ENCODE data around the gene EML1. TPM values are rescaled to one million over a fixed set of nuclear protein-coding genes. Genes with fewer than 3 reads are reported as not detected.
A peak's percentile ranks its signal among the peaks of the same experiment; 100 is the strongest.

EML1 gene
- total RNA-seq, 1 experiment from 2014 or later, result 12.0 TPM

DNA sequence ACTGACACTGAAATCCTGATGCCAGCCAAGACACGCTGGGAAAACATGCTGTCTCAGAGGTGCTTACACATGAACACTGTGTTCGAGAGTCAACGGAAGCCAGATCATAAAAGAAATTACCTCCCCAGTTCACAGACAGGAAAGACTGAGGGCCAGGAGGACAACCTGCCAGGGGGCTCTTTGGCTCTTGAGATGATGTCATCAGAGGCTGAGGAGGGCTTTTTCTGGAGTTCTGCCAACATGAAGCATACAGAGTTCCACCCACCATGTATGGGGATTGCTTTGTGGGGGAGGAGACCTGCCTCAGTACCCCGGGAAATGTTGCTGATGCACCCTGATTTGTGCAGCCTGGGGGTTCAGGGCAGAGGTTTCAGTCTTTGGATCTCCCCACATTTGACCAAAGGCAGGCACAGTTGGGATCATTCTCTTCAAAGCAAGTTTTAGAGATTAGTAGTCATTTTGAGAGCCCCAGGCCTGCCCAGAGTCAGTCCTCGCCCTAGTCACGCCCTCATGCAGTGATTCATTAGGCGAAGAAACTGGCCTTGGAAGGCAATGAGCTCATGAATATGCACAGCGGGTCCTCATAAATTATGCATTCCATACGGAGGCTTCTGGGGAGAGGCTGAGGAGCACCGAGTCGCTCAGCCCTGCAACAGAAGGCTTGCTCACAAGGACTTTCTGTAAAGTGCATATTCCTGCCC, 34.9 kb upstream of the EML1 start:
- no peaks in the 10 kb centered on the region for H3K9me2 ChIP-seq (replicated peaks; ENCODE audit: low read length)
- no peaks in the 10 kb centered on the region for H3K27me3 ChIP-seq (ENCODE audit: low read length)
- ChIA-PET POLR2A (ENCODE audit: unreplicated experiment) (interaction anchor here (0.5 to 1.0 kb wide), 3 partner anchors 14 to 142 kb away, joined by 3 to 6 read pairs (median 3); no protein-coding TSS in a partner anchor), CTCF (interaction anchor here (0.9 to 1.6 kb wide), 3 partner anchors 11 to 35 kb away, joined by 3 to 7 read pairs (median 4); partner anchors contain the start of gene EML1)
- intact Hi-C loops (cut with micrococcal nuclease), result no loop called here
- no peak overlapping the region; the same call in 1 of the 2 replicates for H2AFZ ChIP-seq (ENCODE audit: low read length)
- peak; percentile 94 for DNase-seq
- no peaks in the 10 kb centered on the region for H3K9me3 ChIP-seq (ENCODE audit: low read length)
- H3K27ac ChIP-seq (ENCODE audit: low read length), result peak overlapping the region; percentile 95
- TSS peak; percentile 46 for BruUV-seq (replicated peaks)
- peaks cover 56% of the 10 kb centered on the region for H3K4me1 ChIP-seq (ENCODE audit: insufficient read depth, low read length)
- peak overlapping the region; percentile 75 for H3K9ac ChIP-seq (ENCODE audit: low read length)
- no peaks in the 10 kb centered on the region for H3F3A ChIP-seq (ENCODE audit: low read length, unreplicated experiment)
- H3K4me3 ChIP-seq (ENCODE audit: low read length), result peak overlapping the region; percentile 31; the same call in 1 of the 2 replicates
- H4K20me1 ChIP-seq (ENCODE audit: low read length), result no peaks in the 10 kb centered on the region
- no peaks in the 10 kb centered on the region for H3K36me3 ChIP-seq (ENCODE audit: low read depth, low read length)
- ATAC-seq, result peak; percentile 68
- H3K4me2 ChIP-seq (ENCODE audit: low read length), result peak overlapping the region; percentile 75
- no peak for TF ChIP-seq EZH2phosphoT487 (IDR thresholded peaks at IDR 0.05; ENCODE audit: borderline replicate concordance, low read length)
- no peak for TF ChIP-seq EZH2 (IDR thresholded peaks at IDR 0.05; ENCODE audit: low read length, unreplicated experiment)
- TF ChIP-seq, protein P1, sequence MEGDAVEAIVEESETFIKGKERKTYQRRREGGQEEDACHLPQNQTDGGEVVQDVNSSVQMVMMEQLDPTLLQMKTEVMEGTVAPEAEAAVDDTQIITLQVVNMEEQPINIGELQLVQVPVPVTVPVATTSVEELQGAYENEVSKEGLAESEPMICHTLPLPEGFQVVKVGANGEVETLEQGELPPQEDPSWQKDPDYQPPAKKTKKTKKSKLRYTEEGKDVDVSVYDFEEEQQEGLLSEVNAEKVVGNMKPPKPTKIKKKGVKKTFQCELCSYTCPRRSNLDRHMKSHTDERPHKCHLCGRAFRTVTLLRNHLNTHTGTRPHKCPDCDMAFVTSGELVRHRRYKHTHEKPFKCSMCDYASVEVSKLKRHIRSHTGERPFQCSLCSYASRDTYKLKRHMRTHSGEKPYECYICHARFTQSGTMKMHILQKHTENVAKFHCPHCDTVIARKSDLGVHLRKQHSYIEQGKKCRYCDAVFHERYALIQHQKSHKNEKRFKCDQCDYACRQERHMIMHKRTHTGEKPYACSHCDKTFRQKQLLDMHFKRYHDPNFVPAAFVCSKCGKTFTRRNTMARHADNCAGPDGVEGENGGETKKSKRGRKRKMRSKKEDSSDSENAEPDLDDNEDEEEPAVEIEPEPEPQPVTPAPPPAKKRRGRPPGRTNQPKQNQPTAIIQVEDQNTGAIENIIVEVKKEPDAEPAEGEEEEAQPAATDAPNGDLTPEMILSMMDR (conservative IDR thresholded peaks at IDR 0.05; ENCODE audit: low read depth, low read length), result no peak
- H3K79me2 ChIP-seq (ENCODE audit: low read length), result no peaks in the 10 kb centered on the region

DNA sequence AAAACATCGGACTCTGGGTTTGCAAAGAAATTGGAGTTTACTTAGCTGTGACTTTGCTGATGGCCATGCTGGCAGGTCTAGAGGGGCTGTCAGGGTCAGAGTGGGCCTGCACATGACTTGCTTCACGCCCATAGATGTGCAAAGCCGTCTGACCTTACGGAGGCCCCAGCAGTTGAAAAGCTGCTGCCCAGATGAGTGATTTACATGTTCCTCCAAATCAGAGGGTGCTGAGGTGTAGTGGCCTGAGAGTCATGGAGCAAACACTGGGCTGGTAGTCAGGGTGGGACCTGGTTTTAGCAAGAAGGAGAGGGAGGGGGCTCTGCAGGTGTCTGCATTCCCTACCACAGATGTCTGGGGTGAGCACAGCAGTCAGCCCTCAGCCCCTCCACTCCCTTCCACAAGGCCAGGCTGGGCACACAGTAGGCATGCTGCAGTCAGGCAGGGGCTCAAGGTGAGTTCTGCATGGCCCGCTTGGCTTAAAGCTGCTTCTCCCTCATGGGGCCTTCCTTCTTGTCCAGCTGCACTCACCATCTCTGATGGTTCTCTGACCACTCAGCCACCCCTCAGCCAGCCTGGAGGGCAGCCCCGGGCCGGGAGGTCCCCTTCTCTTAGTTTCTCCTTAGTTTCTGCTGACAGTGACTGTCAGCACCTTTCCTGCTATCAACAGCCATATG, 34.2 kb upstream of the EML1 start:
- intact Hi-C loops (cut with micrococcal nuclease), result no loop called here
- Histone ChIP-seq H3K4me2 (ENCODE audit: low read length) (peak overlapping the region; percentile 75), H3K4me3 (ENCODE audit: low read length) (no peak overlapping the region), H2AFZ (ENCODE audit: low read length) (no peak overlapping the region), H3K27ac (ENCODE audit: low read length) (peak overlapping the region; percentile 95), H3F3A (ENCODE audit: low read length, unreplicated experiment) (no peaks in the 10 kb centered on the region), H4K20me1 (ENCODE audit: low read length) (no peaks in the 10 kb centered on the region), H3K27me3 (ENCODE audit: low read length) (no peaks in the 10 kb centered on the region), H3K9me3 (ENCODE audit: low read length) (no peaks in the 10 kb centered on the region), H3K9me2 (replicated peaks; ENCODE audit: low read length) (no peaks in the 10 kb centered on the region), H3K79me2 (ENCODE audit: low read length) (no peaks in the 10 kb centered on the region), H3K36me3 (ENCODE audit: low read depth, low read length) (no peaks in the 10 kb centered on the region), H3K9ac (ENCODE audit: low read length) (peak overlapping the region; percentile 75; the same call in 1 of the 2 replicates), H3K4me1 (ENCODE audit: insufficient read depth, low read length) (peaks cover 49% of the 10 kb centered on the region)
- POLR2A ChIA-PET (ENCODE audit: unreplicated experiment), result interaction anchor here (0.6 kb wide), 2 partner anchors 13 to 276 kb away, joined by 4 to 6 read pairs; no protein-coding TSS in a partner anchor
- no TSS peak for BruUV-seq (replicated peaks)
- CTCF ChIA-PET, result interaction anchor here (0.9 to 1.6 kb wide), 3 partner anchors 12 to 34 kb away, joined by 3 to 7 read pairs (median 4); partner anchors contain the start of gene EML1
- ATAC-seq, result no peak
- no peak for TF ChIP-seq EZH2phosphoT487 (IDR thresholded peaks at IDR 0.05; ENCODE audit: borderline replicate concordance, low read length)
- no peak for TF ChIP-seq EZH2 (IDR thresholded peaks at IDR 0.05; ENCODE audit: low read length, unreplicated experiment)
- TF ChIP-seq, protein P1 (conservative IDR thresholded peaks at IDR 0.05; ENCODE audit: low read depth, low read length), result no peak
- no peak for DNase-seq

Measured in PC-3 (cell line).